SK-N-SH (cell line): ENCODE data around the gene DMKN. TPM values are rescaled to one million over a fixed set of nuclear protein-coding genes. Genes with fewer than 3 reads are reported as not detected.

Experiments
- CTCF ChIA-PET: fragments of 300-600, 350-600 bp; formaldehyde crosslinking; extraction: SDS; loops from one replicate; lab custom pipeline; 2021; lab: Yijun Ruan, JAX
- POLR2A ChIA-PET: fragments of 350-600 bp; sonication (Branson Sonifier 250); formaldehyde crosslinking; extraction: SDS; loops from one replicate; lab custom pipeline; 2020; ENCODE audit warnings: antibody characterized with exemption, inconsistent platforms; lab: Yijun Ruan, JAX
- DNase-seq: peaks from one replicate; pipeline ENCODE4 v3.0.0; 2012
- H2AFZ ChIP-seq: fragments of 200-600 bp; sonication (generic); 2 replicates; pipeline ENCODE4 v1.8.1; 2016; ENCODE audit warnings: antibody characterized with exemption, mild to moderate bottlenecking, low read depth
- H3F3A ChIP-seq: fragments of 200-600 bp; sonication (generic); replicated peaks from 2 replicates; pipeline ENCODE3; 2016; ENCODE audit warnings: antibody characterized with exemption, mild to moderate bottlenecking; ENCODE audit not compliant: insufficient read depth
- H3K27ac ChIP-seq, 2 experiments: fragments of 200-500 bp in 1 of 2; fragments of 200-600 bp in 1 of 2; sonication (Bioruptor generic) in 1 of 2; sonication (generic), shearing (Covaris generic) in 1 of 2; 2 replicates each; pipeline versions ENCODE4 v1.5.1 to v1.6.1; 2014 to 2016; ENCODE audit warnings: low read depth in 2 of 2, inconsistent platforms in 1 of 2, low read length in 1 of 2, mild to moderate bottlenecking in 1 of 2, mixed read lengths in 1 of 2
- H3K27me3 ChIP-seq: fragments of 200-600 bp; sonication (generic), shearing (Covaris generic); 2 replicates; pipeline ENCODE4 v1.6.1; 2016; ENCODE audit warnings: mixed run types; ENCODE audit not compliant: insufficient read depth
- H3K36me3 ChIP-seq, 2 experiments: fragments of 200-500 bp in 1 of 2; fragments of 200-600 bp in 1 of 2; sonication (Bioruptor generic) in 1 of 2; sonication (generic) in 1 of 2; replicated peaks in 1 of 2; 2 replicates each; pipeline versions ENCODE3 to v1.5.1; 2014 to 2016; ENCODE audit warnings: low read length in 1 of 2, mild to moderate bottlenecking in 1 of 2; ENCODE audit not compliant: insufficient read depth in 2 of 2, control insufficient read depth in 1 of 2
- H3K4me1 ChIP-seq, 2 experiments: fragments of 200-500 bp in 1 of 2; fragments of 200-600 bp in 1 of 2; sonication (Bioruptor generic) in 1 of 2; sonication (generic), shearing (Covaris generic) in 1 of 2; 2 replicates each; pipeline versions ENCODE4 v1.5.1 to v1.6.1; 2014 to 2016; ENCODE audit warnings: low read depth in 1 of 2, low read length in 1 of 2, mixed run types in 1 of 2; ENCODE audit not compliant: insufficient read depth in 2 of 2, control insufficient read depth in 1 of 2
- H3K4me2 ChIP-seq: fragments of 200-600 bp; sonication (generic), shearing (Covaris generic); 2 replicates; pipeline ENCODE4 v1.6.1; 2017; ENCODE audit warnings: mixed run types
- H3K4me3 ChIP-seq, 2 experiments: fragments of 200-500 bp in 1 of 2; fragments of 200-600 bp in 1 of 2; sonication (Bioruptor generic) in 1 of 2; sonication (generic), shearing (Covaris generic) in 1 of 2; 2 replicates each; pipeline versions ENCODE4 v1.5.1 to v1.8.1; 2014 to 2016; ENCODE audit warnings: low read depth in 2 of 2, inconsistent platforms in 1 of 2, low read length in 1 of 2, mild to moderate bottlenecking in 1 of 2, mixed read lengths in 1 of 2, moderate library complexity in 1 of 2
- H3K79me2 ChIP-seq: fragments of 200-600 bp; sonication (generic); 2 replicates; pipeline ENCODE4 v1.8.1; 2017; ENCODE audit warnings: mild to moderate bottlenecking; ENCODE audit not compliant: insufficient read depth
- H3K9ac ChIP-seq: fragments of 200-600 bp; sonication (generic); 2 replicates; pipeline ENCODE4 v1.6.1; 2017; ENCODE audit warnings: mixed run types
- H3K9me2 ChIP-seq: fragments of 200-600 bp; sonication (generic); 2 replicates; pipeline ENCODE4 v1.6.1; 2017; ENCODE audit warnings: mixed run types
- H3K9me3 ChIP-seq: fragments of 200-600 bp; sonication (generic); 2 replicates; pipeline ENCODE4 v1.6.1; 2017; ENCODE audit warnings: mixed run types, mild to moderate bottlenecking, moderate library complexity
- H4K20me1 ChIP-seq: fragments of 200-600 bp; sonication (generic); 2 replicates; pipeline ENCODE4 v1.6.1; 2017; ENCODE audit warnings: mild to moderate bottlenecking, mixed run types; ENCODE audit not compliant: insufficient read depth
- FOXJ3 ChIP-seq: sonication (generic); formaldehyde crosslinking; IDR thresholded peaks from 2 replicates; pipeline ENCODE4 v1.5.1; 2020; ENCODE audit warnings: mild to moderate bottlenecking, missing genetic modification reagents
- FOXM1 ChIP-seq: IDR thresholded peaks from 2 replicates; pipeline ENCODE4 v1.4.0; 2012; ENCODE audit warnings: low read depth, mild to moderate bottlenecking
- GABPA ChIP-seq: IDR thresholded peaks from 2 replicates; pipeline ENCODE4 v1.4.0; 2012; ENCODE audit warnings: low read depth, mild to moderate bottlenecking
- JUND ChIP-seq: IDR thresholded peaks from 2 replicates; pipeline ENCODE4 v1.4.0; 2012
- MAX ChIP-seq: IDR thresholded peaks from 2 replicates; pipeline ENCODE4 v1.4.0; 2012; ENCODE audit warnings: low read depth
- MEF2A ChIP-seq: IDR thresholded peaks from 2 replicates; pipeline ENCODE4 v1.4.0; 2012; ENCODE audit warnings: low read depth, borderline replicate concordance
- NFIC ChIP-seq: IDR thresholded peaks from 2 replicates; pipeline ENCODE4 v1.4.0; 2012; ENCODE audit warnings: borderline replicate concordance
- NRF1 ChIP-seq: IDR thresholded peaks from 2 replicates; pipeline ENCODE4 v1.6.1; 2012; ENCODE audit warnings: low read depth, mild to moderate bottlenecking, low read length
- RAD21 ChIP-seq: IDR thresholded peaks from 2 replicates; pipeline ENCODE4 v1.6.1; 2012; ENCODE audit warnings: mild to moderate bottlenecking, low read length
- RCOR1 ChIP-seq: fragments of 150-350 bp; IDR thresholded peaks from 2 replicates; pipeline ENCODE4 v1.6.1; 2017; ENCODE audit warnings: antibody characterized with exemption, low read length
- REST ChIP-seq: IDR thresholded peaks from 2 replicates; pipeline ENCODE4 v1.6.1; 2012; ENCODE audit warnings: mild to moderate bottlenecking, low read depth, low read length, moderate library complexity
- RXRA ChIP-seq: IDR thresholded peaks from 2 replicates; pipeline ENCODE4 v1.4.0; 2012; ENCODE audit warnings: low read depth, mild to moderate bottlenecking, borderline replicate concordance
- TCF12 ChIP-seq: IDR thresholded peaks from 2 replicates; pipeline ENCODE4 v1.4.0; 2012
- USF1 ChIP-seq: IDR thresholded peaks from 2 replicates; pipeline ENCODE4 v1.4.0; 2012; ENCODE audit warnings: low read depth, borderline replicate concordance
- YY1 ChIP-seq: IDR thresholded peaks from 2 replicates; pipeline ENCODE4 v1.4.0; 2012; ENCODE audit warnings: low read depth, mild to moderate bottlenecking
- WGBS: methylation state at CpG from one replicate; pipeline ENCODE4 v1.1.6; 2017; ENCODE audit warnings: low lambda C conversion rate; 5-methylcytosine and 5-hydroxymethylcytosine counted together
- polyA plus RNA-seq, 3 experiments: library from polyadenylated mRNA; depleted of rRNA; stranded (reverse); fragments of >200 nt; gene quantifications; 2 replicates each; pipeline ENCODE4 v1.2.3, GENCODE V29; 2012

DMKN gene
- polyA plus RNA-seq, 1 of the 3 experiments (the other 2 are of a cell fraction): not detected

- H3K4me3 ChIP-seq: no peak overlapping the region
- no peaks in the 10 kb centered on the region for H4K20me1 ChIP-seq
- no peaks in the 10 kb centered on the region for H3K79me2 ChIP-seq
- ChIA-PET POLR2A (no interaction called here), CTCF (interaction anchor here (0.7 to 2.8 kb wide), 2 partner anchors 11 to 25 kb away, joined by 3 to 16 read pairs; no protein-coding TSS in a partner anchor)
- H2AFZ ChIP-seq: no peak overlapping the region
- no peak overlapping the region for H3K9ac ChIP-seq
- WGBS: 14% methylated on average over 10 of the region's 11 CpGs
- TF ChIP-seq REST (peak; percentile 70; the same call in 1 of the 2 replicates), FOXJ3 (no peak)
- H3K27ac ChIP-seq: no peak overlapping the region
- H3K4me1 ChIP-seq: peaks cover 0 to 11% of the 10 kb centered on the region in 2 experiments; a peak in 1 of 4 replicates
- H3K27me3 ChIP-seq: peaks cover 58% of the 10 kb centered on the region
- no peak overlapping the region for H3K4me2 ChIP-seq
- DNase-seq: no peak
- no peaks in the 10 kb centered on the region for H3F3A ChIP-seq
- H3K36me3 ChIP-seq: no peaks in the 10 kb centered on the region
- no peaks in the 10 kb centered on the region for H3K9me3 ChIP-seq
- no peaks in the 10 kb centered on the region for H3K9me2 ChIP-seq
These were observed 45.8 kb upstream of the DMKN start for GRCh38 chr19:35559281-35559659.

GRCh38 chr19:35558400-35559280 is 45.2 kb upstream of the DMKN start:
- Histone ChIP-seq H3K79me2 (no peaks in the 10 kb centered on the region), H3K4me2 (peak overlapping the region; percentile 62; the same call in 1 of the 2 replicates), H3K9me2 (no peaks in the 10 kb centered on the region), H3K4me1 (peaks cover 0 to 11% of the 10 kb centered on the region in 2 experiments; a peak in 1 of 4 replicates), H3K9ac (no peak overlapping the region), H2AFZ (no peak overlapping the region), H3K4me3 (peak overlapping the region; percentile 37 to 43; a peak in 3 of 4 replicates), H3K27me3 (peaks cover 51% of the 10 kb centered on the region), H3K27ac (no peak overlapping the region), H3F3A (no peaks in the 10 kb centered on the region), H3K36me3 (no peaks in the 10 kb centered on the region), H3K9me3 (no peaks in the 10 kb centered on the region), H4K20me1 (no peaks in the 10 kb centered on the region)
- WGBS: 14% methylated on average over 37 of the region's 53 CpGs
- ChIA-PET CTCF (interaction anchor here (0.7 to 3.9 kb wide), 7 partner anchors 10 to 52 kb away, joined by 3 to 20 read pairs (median 5); no protein-coding TSS in a partner anchor), POLR2A (interaction anchor here (1.0 to 1.2 kb wide), 3 partner anchors 85 to 144 kb away, joined by 3 to 5 read pairs (median 4); partner anchors contain the start of gene COX6B1)
- TF ChIP-seq NRF1 (no peak), USF1 (no peak), RCOR1 (no peak), GABPA (no peak), FOXM1 (no peak), MAX (no peak), YY1 (no peak), JUND (no peak), NFIC (no peak), RAD21 (no peak), RXRA (no peak), TCF12 (no peak), MEF2A (no peak)
- no peak for DNase-seq
